DOHH2 (cell line): ENCODE results near the gene ZNF280D.

ENCODE experiments used
- CTCF ChIP-seq: fragments of 200-600 bp; sonication (generic); IDR thresholded peaks from one replicate; pipeline ENCODE4 v1.5.1; 2014; ENCODE audit warnings: antibody characterized with exemption, mild to moderate bottlenecking, low read depth, low read length; ENCODE audit not compliant: poor library complexity, severe bottlenecking
- EZH2phosphoT487 ChIP-seq: fragments of 200-600 bp; sonication (generic); IDR thresholded peaks from 2 replicates; pipeline ENCODE4 v1.6.1; 2017; ENCODE audit warnings: borderline replicate concordance, mild to moderate bottlenecking, antibody characterized with exemption, low read length, moderate library complexity, mixed read lengths

GRCh38 chr15:56772868-56773639 is 39.7 kb upstream of the ZNF280D start:
- TF ChIP-seq CTCF (no peak), EZH2phosphoT487 (no peak)
